Measurements from ENCODE around the gene RBM23.
"Not testable (repeated sequence)": the region's sequence is repeated elsewhere in the genome, so short reads cannot be mapped to it uniquely, and the experiment has no call there.

The RBM23 gene

GRCh38 chr14:22918804-22919600 is at the start of gene RBM23:
Gene RBM23, minus strand, starts transcription at chr14:22919149.
- DNase-seq: peak; percentile 99

DNA sequence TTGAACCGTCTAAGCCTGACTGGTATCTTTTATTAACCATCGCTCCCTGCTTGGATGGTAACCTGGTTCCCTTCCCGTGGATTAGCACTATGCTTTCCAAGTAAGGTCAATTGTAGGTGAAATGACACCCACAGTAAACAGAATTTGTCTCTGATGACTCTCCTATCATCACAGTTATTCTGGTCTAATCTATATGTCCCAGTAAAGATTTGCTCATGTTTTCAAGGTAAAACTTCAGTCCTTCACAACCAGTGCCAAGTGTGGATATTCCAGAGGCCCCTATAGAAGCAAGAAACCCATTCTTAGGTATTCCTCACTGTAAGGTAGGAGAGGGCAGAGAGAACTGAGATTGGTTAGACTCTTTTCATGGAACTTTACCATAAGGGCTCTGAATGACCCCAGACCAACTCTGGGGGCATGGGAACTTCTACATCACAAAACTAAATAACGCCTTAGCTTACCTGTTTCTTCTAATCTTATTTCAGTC is 47.9 kb upstream of the RBM23 start:
- DNase-seq: no peak

- DNase-seq: not testable (repeated sequence)
These were observed 47.2 kb upstream of the RBM23 start for GRCh38 chr14:22965916-22966782.

DNA sequence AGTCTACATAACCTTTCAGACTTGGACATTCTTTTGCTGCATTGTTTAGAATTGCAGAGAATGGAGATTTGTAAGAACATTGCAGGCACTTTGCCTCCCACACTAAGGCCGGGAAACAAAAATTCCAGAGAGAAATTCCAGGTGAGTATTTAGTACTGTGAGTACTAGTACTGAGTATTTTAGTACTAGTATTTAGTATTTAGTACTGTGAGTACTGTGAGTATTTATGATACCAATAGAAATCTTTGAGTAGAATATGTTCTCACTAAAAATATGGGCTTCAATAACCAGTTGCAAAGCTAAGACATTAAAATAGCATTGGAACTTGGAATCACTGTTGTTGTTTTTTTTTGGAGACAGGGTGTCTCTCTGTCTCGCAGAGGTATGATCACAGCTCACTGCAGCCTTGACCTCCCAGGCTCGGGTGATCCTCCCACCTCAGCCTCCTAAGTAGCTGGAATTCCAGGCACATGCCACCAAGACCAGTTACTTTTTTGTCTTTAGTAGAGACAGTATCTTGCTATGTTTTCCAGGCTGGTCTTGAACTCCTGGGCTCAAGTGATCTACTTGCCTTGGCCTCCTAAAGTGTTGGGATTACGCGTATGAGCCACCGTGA is 43.2 kb upstream of the RBM23 start:
- DNase-seq: no peak

- DNase-seq: no peak
These were observed 37.0 kb upstream of the RBM23 start for GRCh38 chr14:22955702-22956569.

- DNase-seq: no peak
These were observed 33.5 kb upstream of the RBM23 start for GRCh38 chr14:22952418-22952817.

- not testable (repeated sequence) for DNase-seq
These were observed 32.8 kb upstream of the RBM23 start for GRCh38 chr14:22951795-22952194.

DNA sequence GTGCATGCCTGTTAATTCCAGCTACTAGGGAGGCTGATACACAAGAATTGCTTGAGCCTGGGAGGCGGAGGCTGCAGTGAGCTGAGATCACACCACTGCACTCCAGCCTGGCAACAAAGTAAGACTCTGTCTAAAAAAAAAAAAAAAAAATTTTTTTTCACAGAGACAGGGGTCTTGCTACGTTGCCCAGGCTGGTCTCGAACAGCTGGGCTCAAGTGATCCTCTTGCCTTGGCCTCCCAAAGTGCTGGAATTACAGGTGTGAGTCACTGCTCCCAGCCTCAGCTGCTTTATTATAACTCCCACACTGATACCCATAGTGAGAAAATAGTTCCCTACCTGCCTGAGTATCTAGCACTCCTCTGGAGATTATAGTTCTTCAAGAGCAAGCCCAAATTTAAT is 26.7 kb upstream of the RBM23 start:
- no peak for DNase-seq

DNA sequence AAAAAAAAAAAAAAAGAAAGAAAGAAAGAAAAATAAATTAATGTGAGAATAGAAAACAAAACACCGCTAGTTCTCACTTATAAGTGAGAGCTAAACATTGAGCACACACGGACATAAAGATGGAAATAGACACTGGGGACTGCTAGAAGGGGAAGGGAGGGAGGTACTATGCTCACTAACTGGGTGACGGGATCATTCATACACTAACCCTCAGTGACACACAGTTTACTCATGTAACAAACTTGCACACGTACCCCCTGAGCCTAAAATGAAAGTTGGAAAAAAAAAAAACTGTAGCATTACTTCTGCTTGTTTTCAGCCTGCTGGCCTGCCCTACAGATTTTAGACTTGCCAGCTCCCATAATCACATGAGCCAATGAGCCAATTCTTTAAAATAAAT is 20.7 kb upstream of the RBM23 start:
- no peak for DNase-seq

- no peak for DNase-seq
These were observed 16.2 kb upstream of the RBM23 start for GRCh38 chr14:22935156-22935555.

GRCh38 chr14:22932146-22932545 is 13.2 kb upstream of the RBM23 start:
- no peak for DNase-seq

DNA sequence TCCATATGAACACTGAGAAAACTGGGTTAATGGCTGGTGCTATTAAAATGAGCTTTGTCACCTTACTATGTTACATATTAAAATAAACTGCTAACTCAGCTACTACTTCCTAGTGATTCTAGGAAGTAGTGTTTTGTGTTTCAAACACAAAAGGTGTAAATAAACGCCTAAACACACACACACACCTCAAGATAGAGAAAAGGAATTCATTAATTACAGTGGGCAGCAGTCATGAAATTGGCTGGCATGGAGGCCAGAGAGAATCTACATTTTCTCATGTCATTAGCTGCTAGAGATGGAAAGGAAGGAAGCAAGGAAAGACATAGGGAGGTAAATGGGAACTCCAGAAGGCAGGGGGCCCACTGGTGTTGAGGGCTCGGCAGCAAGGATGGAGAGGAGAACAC is 11.0 kb upstream of the RBM23 start:
- DNase-seq: no peak

- peak; percentile 99 for DNase-seq
These were observed 10.4 kb upstream of the RBM23 start, which contains the start of gene PRMT5 for GRCh38 chr14:22929104-22929960. Gene PRMT5, minus strand, starts transcription at chr14:22929376. Its CDS starts 15 bp downstream, at chr14:22929361.

DNA sequence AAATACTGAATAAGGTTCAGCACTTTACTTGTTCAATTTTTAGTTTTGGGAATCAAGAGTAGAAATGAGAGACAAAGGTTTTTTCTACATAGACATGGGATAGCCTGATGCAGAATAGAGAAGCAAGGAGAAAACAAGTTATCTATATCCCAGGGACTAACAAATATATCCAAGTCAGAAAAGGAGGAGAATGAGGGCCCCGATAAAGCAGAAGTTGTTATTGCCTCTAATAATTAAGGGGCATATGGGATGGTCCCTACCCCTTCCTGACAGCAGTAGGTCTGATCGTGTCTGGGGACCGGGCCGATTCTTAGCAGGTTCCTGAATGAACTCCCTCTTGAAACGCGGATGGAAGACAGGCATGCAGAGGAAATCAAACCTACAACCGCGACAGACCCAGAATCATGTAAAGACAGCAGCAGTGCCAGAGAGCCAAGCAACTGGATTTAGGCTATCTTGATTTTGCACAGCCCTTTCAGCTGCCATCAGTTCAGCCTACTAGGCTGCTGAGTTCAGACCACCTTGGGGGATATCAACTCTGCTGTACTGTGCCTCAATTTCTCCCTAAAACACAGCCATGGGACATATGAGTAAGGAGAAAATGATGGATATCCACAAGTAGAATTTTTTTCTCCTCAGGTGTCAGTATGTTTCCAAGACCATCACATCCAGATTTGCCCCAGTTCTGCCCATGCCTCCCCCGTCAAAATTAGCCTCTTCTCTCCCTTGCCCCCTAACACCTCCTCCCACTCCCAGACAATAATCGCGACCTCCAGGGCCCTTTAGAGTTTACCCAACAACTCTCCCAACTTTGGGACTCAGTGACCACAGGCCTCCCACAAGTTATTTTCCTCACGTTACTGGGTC is 9.5 kb upstream of the RBM23 start:
- DNase-seq: no peak

DNA sequence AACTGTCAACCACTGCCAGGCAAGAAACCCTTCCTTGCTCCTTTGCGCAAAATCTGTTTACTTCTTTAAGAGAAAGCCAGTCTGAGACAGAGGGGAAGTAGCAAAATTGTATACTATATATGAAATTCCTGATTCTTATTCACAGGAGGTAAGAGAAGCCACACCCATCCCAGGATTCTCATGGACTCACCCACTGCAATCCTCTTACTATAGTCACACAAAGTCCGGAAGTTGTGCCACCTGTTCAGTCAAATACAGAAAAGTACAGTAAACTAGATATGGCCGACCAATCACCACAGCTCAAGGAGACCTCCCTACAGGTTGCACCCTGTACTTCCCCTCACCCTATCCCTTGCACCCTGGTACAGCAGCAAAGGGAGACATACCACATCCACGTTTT is 7.4 kb upstream of the RBM23 start:
- DNase-seq: no peak

DNA sequence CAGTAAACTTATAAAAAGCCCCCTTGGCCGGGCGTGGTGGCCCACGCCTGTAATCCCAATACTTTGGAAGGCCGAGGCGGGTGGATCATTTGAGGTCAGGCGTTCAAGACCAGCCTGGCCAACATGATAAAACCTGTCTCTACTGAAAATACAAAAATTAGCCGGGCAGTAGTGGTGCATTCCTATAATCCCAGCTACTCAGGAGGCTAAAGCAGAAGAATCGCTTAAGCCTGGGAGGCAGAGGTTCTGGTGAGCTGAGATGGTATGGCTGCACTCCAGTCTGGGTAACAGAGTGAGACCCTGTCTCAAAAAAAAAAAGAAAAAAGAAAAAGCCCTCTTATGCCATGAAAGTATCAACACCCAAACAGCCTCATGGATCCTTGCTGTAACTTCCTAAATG is 6.6 kb upstream of the RBM23 start:
- DNase-seq: no peak

GRCh38 chr14:22923746-22924145 is 4.8 kb upstream of the RBM23 start:
- no peak for DNase-seq

- no peak for DNase-seq
These were observed 3.3 kb upstream of the RBM23 start for GRCh38 chr14:22922294-22922693.

- no peak for DNase-seq
These were observed 1.7 kb upstream of the RBM23 start for GRCh38 chr14:22920697-22921096.

- DNase-seq: no peak
These were observed 612 bp upstream of the RBM23 start for GRCh38 chr14:22919601-22919921.
